IPS-18a (cell line): Measurements from ENCODE around the gene ROBO2.

ENCODE experiments used
- H3K27ac ChIP-seq: one replicate; pipeline ENCODE4 v1.5.1; 2013; ENCODE audit warnings: low read length
- H3K27me3 ChIP-seq: one replicate; pipeline ENCODE4 v1.6.1; 2013; ENCODE audit warnings: mild to moderate bottlenecking, low read length; ENCODE audit not compliant: control insufficient read depth, insufficient read depth
- H3K36me3 ChIP-seq: one replicate; pipeline ENCODE4 v1.6.1; 2013; ENCODE audit warnings: low read depth, low read length; ENCODE audit not compliant: control insufficient read depth
- H3K4me1 ChIP-seq: one replicate; pipeline ENCODE4 v1.6.1; 2013; ENCODE audit warnings: low read depth, low read length; ENCODE audit not compliant: control insufficient read depth
- H3K4me3 ChIP-seq: one replicate; pipeline ENCODE4 v1.5.1; 2013; ENCODE audit warnings: low read length
- H3K9ac ChIP-seq: one replicate; pipeline ENCODE4 v1.6.1; 2013; ENCODE audit warnings: mild to moderate bottlenecking, low read length, moderate library complexity
- H3K9me3 ChIP-seq: one replicate; pipeline ENCODE4 v1.6.1; 2013; ENCODE audit warnings: low read depth, low read length; ENCODE audit not compliant: control insufficient read depth

The ROBO2 gene

GRCh38 chr3:77081240-77081661 is 41.4 kb downstream of the ROBO2 start:
- Histone ChIP-seq H3K27me3 (no peaks in the 10 kb centered on the region), H3K4me3 (no peak overlapping the region), H3K4me1 (peaks cover 23% of the 10 kb centered on the region), H3K27ac (no peak overlapping the region), H3K9ac (no peak overlapping the region), H3K9me3 (no peaks in the 10 kb centered on the region), H3K36me3 (no peaks in the 10 kb centered on the region)

DNA sequence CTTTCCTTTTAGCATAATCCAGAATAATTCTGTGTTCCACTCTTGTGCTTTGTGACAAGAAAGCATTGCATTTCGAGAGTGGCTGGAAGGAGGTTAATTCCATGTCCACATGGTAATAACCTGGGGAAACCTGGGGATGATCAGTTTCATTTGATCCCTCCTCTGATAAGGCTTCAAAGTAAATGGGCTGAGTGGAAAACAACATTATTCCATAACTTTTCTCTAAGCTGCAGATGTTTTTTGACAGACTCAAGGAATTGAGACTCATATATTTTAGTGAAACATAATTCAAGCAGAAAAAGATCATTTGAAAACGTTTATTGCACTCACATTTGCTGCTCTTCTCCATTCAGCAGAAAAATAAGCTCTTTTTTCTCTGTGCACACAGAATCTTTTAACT is 44.6 kb downstream of the ROBO2 start:
- no peaks in the 10 kb centered on the region for H3K9me3 ChIP-seq
- no peaks in the 10 kb centered on the region for H3K36me3 ChIP-seq
- H3K9ac ChIP-seq, result no peak overlapping the region
- no peak overlapping the region for H3K27ac ChIP-seq
- H3K27me3 ChIP-seq, result no peaks in the 10 kb centered on the region
- peaks cover 19% of the 10 kb centered on the region for H3K4me1 ChIP-seq
- no peak overlapping the region for H3K4me3 ChIP-seq

DNA sequence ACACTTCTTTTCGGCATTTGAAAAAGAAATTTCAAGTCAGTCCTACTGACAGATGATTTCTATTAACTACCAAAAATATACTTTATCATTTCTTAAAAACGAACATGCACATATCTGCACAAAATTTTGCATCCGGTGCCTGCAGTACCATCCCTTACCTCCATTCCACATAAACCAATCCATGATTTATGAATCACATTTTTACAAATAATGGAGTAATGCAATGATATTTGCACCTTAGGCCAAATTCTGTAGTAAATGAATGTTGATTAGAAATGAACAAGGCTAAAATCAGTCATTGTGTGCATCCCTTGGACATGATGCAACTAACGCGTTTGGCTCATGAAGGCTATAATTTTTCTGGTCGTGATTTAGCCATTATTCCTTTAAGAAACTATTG is 46.5 kb downstream of the ROBO2 start:
- no peak overlapping the region for H3K9ac ChIP-seq
- no peak overlapping the region for H3K4me3 ChIP-seq
- no peaks in the 10 kb centered on the region for H3K9me3 ChIP-seq
- no peaks in the 10 kb centered on the region for H3K36me3 ChIP-seq
- H3K27ac ChIP-seq, result no peak overlapping the region
- peaks cover under 1% of the 10 kb centered on the region for H3K4me1 ChIP-seq
- no peaks in the 10 kb centered on the region for H3K27me3 ChIP-seq

- Histone ChIP-seq H3K9me3 (no peaks in the 10 kb centered on the region), H3K36me3 (no peaks in the 10 kb centered on the region), H3K9ac (no peak overlapping the region), H3K27ac (no peak overlapping the region), H3K4me3 (no peak overlapping the region), H3K27me3 (no peaks in the 10 kb centered on the region), H3K4me1 (peaks cover 6% of the 10 kb centered on the region)
Observed at GRCh38 chr3:77091809-77092208, 51.9 kb downstream of the ROBO2 start.

- no peaks in the 10 kb centered on the region for H3K27me3 ChIP-seq
- H3K4me3 ChIP-seq, result no peak overlapping the region
- H3K36me3 ChIP-seq, result no peaks in the 10 kb centered on the region
- no peak overlapping the region for H3K27ac ChIP-seq
- no peaks in the 10 kb centered on the region for H3K9me3 ChIP-seq
- H3K4me1 ChIP-seq, result peaks cover 6% of the 10 kb centered on the region
- no peak overlapping the region for H3K9ac ChIP-seq
Observed at GRCh38 chr3:77093101-77093500, 53.2 kb downstream of the ROBO2 start.

- H3K4me1 ChIP-seq, result peaks cover 6% of the 10 kb centered on the region
- H3K27ac ChIP-seq, result no peak overlapping the region
- H3K4me3 ChIP-seq, result no peak overlapping the region
- H3K9me3 ChIP-seq, result no peaks in the 10 kb centered on the region
- no peaks in the 10 kb centered on the region for H3K27me3 ChIP-seq
- H3K9ac ChIP-seq, result no peak overlapping the region
- no peaks in the 10 kb centered on the region for H3K36me3 ChIP-seq
Observed at GRCh38 chr3:77096145-77096544, 56.2 kb downstream of the ROBO2 start.

DNA sequence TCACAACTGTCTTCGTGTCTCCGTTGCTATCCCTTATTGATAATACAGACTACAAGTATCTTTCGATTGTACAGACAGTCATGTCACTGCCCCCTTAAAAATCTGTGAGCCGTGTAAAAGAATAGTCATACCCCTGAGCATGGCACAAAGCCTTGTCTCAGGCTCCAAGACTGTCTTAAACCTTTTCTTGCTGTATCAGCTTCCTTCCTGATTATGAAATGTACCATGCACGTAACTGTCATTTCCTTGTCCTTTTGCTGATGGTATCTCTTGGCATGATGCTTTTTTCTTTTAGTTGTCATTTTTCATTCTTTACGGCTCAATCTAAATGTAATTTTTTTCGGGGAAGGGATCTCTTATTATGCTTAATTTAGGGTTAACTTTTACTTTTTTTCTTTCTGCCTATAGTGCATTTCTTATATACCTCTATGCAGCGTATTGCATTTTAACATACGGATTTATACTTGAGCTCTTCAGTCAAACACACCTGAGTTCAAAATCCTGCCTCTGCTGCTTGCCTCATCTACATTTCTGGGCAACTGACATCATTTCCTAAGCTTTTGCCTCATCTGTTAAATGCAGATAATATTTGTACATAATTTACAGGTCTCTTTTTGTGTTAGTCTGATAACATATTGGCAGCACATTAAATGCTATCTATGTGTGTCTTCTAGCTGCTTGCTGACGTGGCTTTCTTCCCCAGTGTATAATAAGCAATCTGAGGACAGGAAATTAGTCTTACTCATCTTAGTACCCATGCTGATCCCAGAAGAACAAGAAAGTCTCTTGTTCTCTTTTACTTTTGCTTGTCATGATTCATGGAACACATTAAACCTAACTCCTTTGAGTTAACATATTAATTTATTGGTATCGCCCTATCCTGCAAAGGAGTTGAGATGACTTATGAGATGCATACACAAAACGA is 57.3 kb downstream of the ROBO2 start:
- Histone ChIP-seq H3K36me3 (no peaks in the 10 kb centered on the region), H3K4me3 (no peak overlapping the region), H3K9ac (no peak overlapping the region), H3K4me1 (peaks cover 6% of the 10 kb centered on the region), H3K27me3 (no peaks in the 10 kb centered on the region), H3K27ac (no peak overlapping the region), H3K9me3 (no peaks in the 10 kb centered on the region)

DNA sequence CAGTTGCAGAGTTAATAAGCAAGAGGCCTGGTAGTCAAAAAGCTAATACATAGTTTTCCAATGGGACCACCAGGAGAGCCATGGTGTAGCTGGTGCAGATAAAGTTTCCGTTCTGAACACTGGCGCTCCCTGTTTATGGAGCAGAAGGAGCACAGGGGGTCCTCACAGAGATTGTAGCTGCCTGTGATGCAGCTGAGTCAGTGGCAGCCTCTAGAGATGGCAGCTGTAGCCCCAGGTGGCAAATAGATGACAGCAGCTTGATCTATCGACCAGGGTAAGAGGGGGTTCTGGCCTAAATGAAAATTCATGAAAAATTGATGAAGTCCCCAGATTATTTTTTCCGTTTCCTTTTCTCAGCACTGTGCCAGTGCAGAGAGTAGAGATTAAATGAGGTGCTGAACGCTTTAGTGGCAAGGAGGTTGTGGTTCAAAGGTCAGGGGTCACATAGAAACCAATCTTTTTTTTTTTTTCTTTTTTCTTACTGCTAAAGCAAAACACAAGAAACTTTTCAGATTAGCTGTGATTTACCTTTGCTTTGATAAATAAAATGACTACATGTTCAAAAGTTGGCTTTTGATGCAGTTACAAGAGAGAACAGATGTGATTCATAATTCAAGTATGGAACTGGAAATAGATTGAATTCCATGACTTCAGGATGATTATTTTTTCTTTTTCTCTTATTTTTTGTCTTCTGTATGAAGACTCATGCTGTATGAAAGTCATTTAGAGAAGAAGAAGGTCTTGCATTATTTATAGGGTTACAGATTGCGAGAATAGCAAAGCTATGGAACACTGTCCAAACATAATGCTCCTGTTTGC is 63.3 kb downstream of the ROBO2 start:
- Histone ChIP-seq H3K9ac (no peak overlapping the region), H3K4me1 (no peaks in the 10 kb centered on the region), H3K27ac (no peak overlapping the region), H3K36me3 (no peaks in the 10 kb centered on the region), H3K27me3 (no peaks in the 10 kb centered on the region), H3K4me3 (no peak overlapping the region), H3K9me3 (no peaks in the 10 kb centered on the region)

GRCh38 chr3:77122652-77123051 is 82.8 kb downstream of the ROBO2 start:
- Histone ChIP-seq H3K27me3 (no peaks in the 10 kb centered on the region), H3K4me1 (no peaks in the 10 kb centered on the region), H3K9me3 (no peaks in the 10 kb centered on the region), H3K27ac (no peak overlapping the region), H3K9ac (no peak overlapping the region), H3K4me3 (no peak overlapping the region), H3K36me3 (no peaks in the 10 kb centered on the region)

DNA sequence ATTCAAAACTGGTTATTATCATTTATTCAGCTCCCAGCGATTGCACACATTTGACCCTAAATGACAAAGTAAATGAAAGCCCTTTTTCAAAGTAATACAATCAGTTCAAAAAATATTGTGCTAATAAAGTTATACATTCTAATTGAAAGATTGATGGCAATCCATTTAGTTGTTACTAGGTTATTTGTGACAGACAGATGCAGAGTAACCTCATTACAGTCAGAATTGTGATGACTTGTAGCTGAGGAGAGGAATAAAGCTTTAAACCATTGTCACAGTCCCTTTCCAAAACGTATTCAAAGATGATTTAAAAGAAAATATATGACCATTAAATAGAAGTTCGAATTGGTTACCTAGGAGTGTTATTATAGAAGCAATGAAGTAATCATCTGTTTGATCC is 86.1 kb downstream of the ROBO2 start:
- Histone ChIP-seq H3K9ac (no peak overlapping the region), H3K9me3 (no peaks in the 10 kb centered on the region), H3K4me3 (no peak overlapping the region), H3K27ac (no peak overlapping the region), H3K36me3 (no peaks in the 10 kb centered on the region), H3K4me1 (no peaks in the 10 kb centered on the region), H3K27me3 (no peaks in the 10 kb centered on the region)

DNA sequence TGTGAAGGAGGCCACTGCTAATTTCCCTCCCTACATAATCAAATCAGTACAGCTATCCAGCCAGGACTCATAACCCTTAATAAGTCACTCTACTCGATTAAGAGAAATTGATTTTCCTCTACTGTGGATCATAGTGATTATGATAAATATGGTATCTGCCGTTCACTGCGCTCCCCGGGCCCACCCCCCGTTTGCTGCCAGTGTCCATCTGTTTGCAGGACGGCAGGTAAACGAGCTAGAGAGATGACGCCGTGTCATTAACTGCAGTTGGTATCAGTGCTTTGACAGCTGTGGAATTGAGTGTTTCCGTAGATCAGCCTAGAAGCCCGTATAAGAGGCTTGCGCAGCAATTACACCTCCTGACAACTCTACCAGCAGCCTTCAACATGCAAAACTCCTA is 94.9 kb downstream of the ROBO2 start:
- Histone ChIP-seq H3K4me1 (no peaks in the 10 kb centered on the region), H3K36me3 (no peaks in the 10 kb centered on the region), H3K9ac (no peak overlapping the region), H3K27ac (no peak overlapping the region), H3K4me3 (no peak overlapping the region), H3K9me3 (no peaks in the 10 kb centered on the region), H3K27me3 (no peaks in the 10 kb centered on the region)
